ENCODE results near the gene CAPN14.
"Not testable (repeated sequence)": the region's sequence is repeated elsewhere in the genome, so short reads cannot be mapped to it uniquely, and the experiment has no call there.

Gene CAPN14

DNA sequence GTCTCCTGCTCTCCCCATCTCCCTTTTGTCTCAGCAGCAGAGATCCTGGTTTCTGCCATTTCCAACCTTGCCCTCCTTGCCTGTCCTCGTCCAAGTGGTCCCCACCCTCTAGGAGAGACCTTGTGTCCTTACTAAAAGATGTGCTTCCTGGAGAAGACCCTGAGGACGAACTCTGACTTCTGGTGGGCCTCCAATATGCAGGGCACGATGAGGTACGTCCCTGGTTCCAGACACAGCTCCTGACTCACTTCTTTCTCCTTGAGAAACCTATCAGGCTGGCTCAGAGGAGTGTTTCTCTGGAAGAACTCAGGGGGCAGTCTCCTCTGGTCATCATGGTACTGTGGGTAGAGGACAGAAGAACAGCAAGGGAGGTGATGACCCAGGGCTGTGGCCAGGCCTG, 28.2 kb downstream of the CAPN14 start:
- TF ChIP-seq, protein P1, sequence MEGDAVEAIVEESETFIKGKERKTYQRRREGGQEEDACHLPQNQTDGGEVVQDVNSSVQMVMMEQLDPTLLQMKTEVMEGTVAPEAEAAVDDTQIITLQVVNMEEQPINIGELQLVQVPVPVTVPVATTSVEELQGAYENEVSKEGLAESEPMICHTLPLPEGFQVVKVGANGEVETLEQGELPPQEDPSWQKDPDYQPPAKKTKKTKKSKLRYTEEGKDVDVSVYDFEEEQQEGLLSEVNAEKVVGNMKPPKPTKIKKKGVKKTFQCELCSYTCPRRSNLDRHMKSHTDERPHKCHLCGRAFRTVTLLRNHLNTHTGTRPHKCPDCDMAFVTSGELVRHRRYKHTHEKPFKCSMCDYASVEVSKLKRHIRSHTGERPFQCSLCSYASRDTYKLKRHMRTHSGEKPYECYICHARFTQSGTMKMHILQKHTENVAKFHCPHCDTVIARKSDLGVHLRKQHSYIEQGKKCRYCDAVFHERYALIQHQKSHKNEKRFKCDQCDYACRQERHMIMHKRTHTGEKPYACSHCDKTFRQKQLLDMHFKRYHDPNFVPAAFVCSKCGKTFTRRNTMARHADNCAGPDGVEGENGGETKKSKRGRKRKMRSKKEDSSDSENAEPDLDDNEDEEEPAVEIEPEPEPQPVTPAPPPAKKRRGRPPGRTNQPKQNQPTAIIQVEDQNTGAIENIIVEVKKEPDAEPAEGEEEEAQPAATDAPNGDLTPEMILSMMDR (IDR thresholded peaks at IDR 0.05; ENCODE audit: insufficient read depth, low read depth, low read length, missing control alignments), result no peak
- DNase-seq (ENCODE audit: low read depth), result no peak
- no peak overlapping the region for H3K4me3 ChIP-seq (ENCODE audit: low read depth, low read length)

DNA sequence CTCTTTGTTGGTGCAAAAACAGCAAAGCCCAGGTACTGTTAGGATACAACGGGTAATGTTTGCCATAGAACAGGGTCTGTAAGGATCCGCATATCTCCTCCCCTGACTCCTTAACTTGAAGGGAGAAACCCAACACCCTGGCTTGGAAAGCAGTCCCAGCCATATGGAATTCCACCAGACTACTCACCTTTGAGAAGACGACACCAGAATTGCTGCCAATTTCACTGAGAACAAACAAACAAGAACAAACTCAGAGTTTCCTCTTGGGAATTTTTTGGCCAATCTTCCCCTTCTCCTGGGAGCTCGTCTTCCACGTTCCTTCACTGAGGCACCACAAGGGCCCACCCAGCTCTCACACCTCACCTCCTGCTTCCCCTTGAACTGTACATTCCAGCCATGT, 29.2 kb downstream of the CAPN14 start:
- H3K4me3 ChIP-seq (ENCODE audit: low read depth, low read length), result no peak overlapping the region
- TF ChIP-seq, protein P1 (IDR thresholded peaks at IDR 0.05; ENCODE audit: insufficient read depth, low read depth, low read length, missing control alignments), result no peak

DNA sequence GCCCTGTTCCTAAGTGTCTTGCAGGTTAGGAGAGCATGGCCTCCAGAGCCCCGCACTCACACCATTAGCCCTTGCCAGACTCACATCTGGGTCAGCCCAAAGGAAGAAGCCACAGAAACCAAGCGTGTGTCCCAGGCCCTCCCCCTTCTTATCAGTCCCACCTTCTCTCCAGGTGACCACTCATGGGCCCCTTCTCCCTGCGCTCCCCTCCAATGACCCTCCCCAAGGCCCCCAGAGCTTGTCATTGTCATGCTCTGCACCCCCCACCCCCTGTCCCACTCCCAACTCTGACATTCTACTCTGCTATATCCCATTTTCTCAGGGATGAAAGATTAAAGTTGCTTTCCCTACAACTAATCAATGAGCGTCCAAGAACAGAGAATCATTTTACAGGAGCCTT, 30.1 kb downstream of the CAPN14 start:
- TF ChIP-seq, protein P1 (IDR thresholded peaks at IDR 0.05; ENCODE audit: insufficient read depth, low read depth, low read length, missing control alignments), result no peak
- no peak overlapping the region for H3K4me3 ChIP-seq (ENCODE audit: low read depth, low read length)
- no peak for DNase-seq (ENCODE audit: low read depth)

More for the DNA sequence above, 29.2 kb downstream of the CAPN14 start:
- no peak for DNase-seq (ENCODE audit: low read depth)

DNA sequence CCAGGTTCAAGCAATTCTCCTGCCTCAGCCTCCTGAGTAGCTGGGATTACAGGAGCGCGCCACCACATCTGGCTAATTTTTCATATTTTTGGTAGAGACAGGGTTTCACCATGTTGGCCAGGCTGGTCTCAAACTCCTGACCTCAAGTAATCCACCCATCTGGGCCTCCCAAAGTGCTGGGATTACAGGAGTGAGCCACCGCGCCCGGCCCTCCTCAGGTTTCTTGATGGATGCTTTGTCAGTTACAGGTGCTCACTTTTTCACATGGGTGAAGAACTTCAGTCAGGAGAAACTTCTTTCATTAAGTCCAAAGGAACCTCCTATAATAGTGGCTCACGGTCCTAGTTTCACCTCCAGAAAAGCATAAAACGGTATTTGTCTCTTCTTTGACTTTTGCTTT, 33.3 kb downstream of the CAPN14 start:
- DNase-seq (ENCODE audit: low read depth); H3K4me3 ChIP-seq (ENCODE audit: low read depth, low read length): not testable (repeated sequence)

DNA sequence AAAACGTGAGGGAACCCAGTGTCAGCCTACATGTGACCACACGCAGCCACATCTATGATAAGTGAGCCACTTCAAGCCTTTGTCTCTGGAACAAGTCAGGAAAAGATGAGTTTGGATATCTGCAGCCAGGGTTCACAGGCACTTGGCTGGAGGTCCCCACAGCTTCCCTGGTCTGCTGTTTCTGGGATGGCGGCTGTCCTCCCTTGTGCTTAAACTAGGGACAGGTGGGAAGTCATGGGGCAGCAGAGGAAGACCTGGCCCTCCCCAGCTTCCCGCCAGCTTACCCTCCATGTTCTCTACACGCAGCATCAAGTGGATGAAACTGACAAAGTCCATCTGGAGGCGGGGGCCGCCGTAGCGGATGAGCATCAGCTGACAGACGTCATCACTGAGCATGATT, 40.6 kb downstream of the CAPN14 start:
- TF ChIP-seq, protein P1 (IDR thresholded peaks at IDR 0.05; ENCODE audit: insufficient read depth, low read depth, low read length, missing control alignments), result no peak
- DNase-seq (ENCODE audit: low read depth), result no peak
- no peak overlapping the region for H3K4me3 ChIP-seq (ENCODE audit: low read depth, low read length)

DNA sequence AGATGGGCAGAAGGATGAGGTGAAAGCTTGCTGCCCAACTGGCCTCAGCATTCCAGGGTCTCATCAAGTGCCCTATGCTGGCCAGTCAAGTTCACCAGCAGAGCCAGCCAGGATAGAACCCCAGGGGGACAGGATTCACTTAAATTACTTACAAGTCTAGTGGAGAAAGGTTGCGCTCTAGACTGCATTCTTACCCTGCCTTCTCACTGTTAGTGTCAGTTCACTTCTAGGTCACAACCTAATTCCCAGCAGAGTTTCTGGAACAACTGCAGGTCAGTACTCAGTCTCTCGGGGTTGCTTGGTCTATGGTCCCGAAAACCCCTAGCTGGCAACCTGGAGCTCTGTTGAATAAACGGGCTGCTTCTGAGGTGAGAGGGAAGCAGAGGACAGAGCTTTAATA, 46.2 kb downstream of the CAPN14 start:
- TF ChIP-seq, protein P1 (IDR thresholded peaks at IDR 0.05; ENCODE audit: insufficient read depth, low read depth, low read length, missing control alignments), result no peak
- no peak for DNase-seq (ENCODE audit: low read depth)
- H3K4me3 ChIP-seq (ENCODE audit: low read depth, low read length), result no peak overlapping the region

DNA sequence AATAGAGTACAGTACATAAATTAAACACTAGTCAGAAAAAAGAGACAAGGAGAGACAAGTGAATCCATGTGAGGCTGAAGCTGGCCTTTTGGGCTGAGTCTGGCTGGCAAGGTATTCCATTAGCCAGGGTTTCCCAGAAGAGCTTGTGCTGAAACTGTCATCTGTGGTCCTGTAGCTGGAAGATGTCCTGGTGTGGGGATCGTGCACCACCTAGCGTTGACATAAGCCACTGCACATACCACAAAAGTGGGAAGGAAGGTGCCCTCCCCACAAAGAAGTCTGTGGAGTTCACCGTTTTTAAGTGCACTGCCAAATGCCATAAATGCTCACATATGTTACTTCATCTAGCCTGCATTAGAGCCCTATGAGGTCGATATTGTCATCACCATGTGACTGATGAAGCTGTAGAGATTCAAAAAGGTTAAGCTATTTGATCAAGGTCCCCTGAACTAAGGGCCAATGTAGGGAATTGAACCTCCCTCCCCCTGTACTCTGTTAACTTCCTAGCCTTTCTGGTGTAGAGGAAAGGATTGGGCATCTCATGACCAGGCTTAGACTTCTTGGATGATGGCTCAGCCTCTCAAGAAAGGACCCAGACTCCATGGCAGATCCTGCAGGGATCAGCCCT, 47.1 kb downstream of the CAPN14 start:
- H3K4me3 ChIP-seq (ENCODE audit: low read depth, low read length), result no peak overlapping the region
- TF ChIP-seq, protein P1 (IDR thresholded peaks at IDR 0.05; ENCODE audit: insufficient read depth, low read depth, low read length, missing control alignments), result peak; percentile 94
- peak; percentile 76 for DNase-seq (ENCODE audit: low read depth)

Data from GM12865 (cell line).